Umbilical cord (tissue), 2 donors: ENCODE data around the gene CD4. TPM values are rescaled to one million over a fixed set of nuclear protein-coding genes. Genes with fewer than 3 reads are reported as not detected.
A peak's percentile ranks its signal among the peaks of the same experiment; 100 is the strongest.

Source experiments
- DNase-seq: peaks from one replicate; pipeline ENCODE4 v3.0.0-alpha.2; 2015; ENCODE audit warnings: low spot score
- total RNA-seq: library from RNA; depleted of rRNA; stranded (reverse); fragments of >200 nt; gene quantifications from one replicate; pipeline ENCODE4 v1.2.3, GENCODE V29; 2014; ENCODE audit warnings: low replicate concordance; ENCODE audit not compliant: insufficient read depth

The CD4 gene
- total RNA-seq, 1 donor from 2014 or later: 10.4 TPM

DNA sequence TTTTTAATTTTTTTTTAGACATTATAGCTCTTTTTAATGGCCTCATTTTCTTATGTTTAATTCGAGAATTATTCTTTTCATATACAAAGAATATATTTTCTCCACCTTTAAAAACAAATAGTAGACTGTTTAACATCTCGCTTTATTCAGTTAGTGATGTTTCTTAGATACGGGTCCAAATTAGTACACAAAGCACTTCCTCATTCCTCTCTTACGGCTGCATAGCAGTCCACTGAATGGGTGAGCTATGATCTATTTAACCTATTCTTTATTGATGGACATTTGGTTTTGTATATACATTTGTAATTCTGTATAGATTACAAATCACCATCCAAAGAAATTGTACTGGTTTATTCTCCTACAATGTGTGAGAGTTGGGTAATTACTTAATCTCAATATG, 24.0 kb downstream of the CD4 start:
- no peak for DNase-seq

DNA sequence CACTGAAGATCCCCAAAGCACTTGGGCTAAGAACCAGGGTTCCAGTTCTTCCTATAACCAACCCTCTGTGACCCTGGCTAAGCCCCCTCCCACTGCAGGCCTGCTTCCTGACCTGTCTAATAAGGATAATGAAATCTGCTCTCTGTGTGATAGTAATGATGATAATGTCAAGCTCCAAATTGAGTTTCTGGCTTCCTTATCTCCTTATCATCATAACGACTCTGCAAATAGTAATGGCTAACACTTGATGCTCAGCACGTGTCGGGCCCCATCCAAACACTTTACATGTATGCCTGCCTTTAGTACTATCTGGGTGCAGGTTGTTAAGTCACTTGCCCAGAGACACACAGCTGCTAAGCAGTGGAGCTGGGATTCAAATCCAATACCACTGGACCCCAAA, 27.3 kb downstream of the CD4 start:
- DNase-seq: no peak

DNA sequence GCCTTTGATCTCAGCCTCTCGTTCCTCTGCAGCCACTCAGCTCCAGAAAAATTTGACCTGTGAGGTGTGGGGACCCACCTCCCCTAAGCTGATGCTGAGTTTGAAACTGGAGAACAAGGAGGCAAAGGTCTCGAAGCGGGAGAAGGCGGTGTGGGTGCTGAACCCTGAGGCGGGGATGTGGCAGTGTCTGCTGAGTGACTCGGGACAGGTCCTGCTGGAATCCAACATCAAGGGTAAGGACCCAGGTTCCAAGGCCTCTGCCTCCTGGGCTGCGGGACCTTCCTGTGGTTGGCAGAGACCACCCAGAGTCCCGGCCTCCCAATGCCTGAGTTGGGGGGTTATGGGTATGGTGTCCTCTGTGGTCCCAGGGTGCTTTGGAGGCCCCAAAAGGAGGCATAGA, 27.8 kb downstream of the CD4 start:
- no peak for DNase-seq

DNA sequence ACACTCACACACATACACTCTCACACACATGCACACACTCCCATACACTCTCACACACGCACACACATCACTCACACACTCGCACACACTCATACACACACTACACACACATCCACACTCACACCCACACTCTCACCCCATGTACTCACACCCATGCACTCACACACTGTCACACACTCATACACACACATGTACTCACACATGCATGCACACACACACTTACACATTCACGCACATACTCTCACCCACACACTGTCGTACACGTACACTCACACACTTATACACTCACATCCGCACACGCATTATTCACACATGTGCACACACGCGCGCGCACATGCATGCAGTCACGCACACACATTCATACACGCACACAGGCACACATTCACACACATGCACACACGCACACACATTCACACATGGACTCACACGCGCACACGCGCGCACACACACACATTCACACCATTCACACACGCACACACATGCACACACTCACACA, 28.4 kb downstream of the CD4 start:
- DNase-seq: no peak

GRCh38 chr12:6818222-6818621, 28.9 kb downstream of the CD4 start:
- no peak for DNase-seq

DNA sequence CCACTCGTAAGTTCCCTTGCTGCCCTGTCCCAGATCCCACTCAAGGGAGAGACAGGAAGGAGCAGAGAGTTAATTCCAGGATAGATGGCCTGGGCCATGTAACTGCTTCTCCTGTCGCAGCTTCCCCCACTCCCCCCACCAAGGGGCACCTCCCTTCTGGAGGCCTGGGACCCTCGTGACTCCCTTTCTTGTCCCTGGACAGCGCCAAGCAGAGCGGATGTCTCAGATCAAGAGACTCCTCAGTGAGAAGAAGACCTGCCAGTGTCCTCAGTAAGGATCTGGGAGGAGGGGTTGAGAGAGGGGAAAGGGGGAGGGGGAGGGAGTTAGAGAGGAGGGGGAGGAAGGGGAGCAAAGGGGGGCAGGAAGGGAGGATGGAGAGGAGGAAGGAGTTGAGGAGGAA, 29.3 kb downstream of the CD4 start:
- DNase-seq: no peak

DNA sequence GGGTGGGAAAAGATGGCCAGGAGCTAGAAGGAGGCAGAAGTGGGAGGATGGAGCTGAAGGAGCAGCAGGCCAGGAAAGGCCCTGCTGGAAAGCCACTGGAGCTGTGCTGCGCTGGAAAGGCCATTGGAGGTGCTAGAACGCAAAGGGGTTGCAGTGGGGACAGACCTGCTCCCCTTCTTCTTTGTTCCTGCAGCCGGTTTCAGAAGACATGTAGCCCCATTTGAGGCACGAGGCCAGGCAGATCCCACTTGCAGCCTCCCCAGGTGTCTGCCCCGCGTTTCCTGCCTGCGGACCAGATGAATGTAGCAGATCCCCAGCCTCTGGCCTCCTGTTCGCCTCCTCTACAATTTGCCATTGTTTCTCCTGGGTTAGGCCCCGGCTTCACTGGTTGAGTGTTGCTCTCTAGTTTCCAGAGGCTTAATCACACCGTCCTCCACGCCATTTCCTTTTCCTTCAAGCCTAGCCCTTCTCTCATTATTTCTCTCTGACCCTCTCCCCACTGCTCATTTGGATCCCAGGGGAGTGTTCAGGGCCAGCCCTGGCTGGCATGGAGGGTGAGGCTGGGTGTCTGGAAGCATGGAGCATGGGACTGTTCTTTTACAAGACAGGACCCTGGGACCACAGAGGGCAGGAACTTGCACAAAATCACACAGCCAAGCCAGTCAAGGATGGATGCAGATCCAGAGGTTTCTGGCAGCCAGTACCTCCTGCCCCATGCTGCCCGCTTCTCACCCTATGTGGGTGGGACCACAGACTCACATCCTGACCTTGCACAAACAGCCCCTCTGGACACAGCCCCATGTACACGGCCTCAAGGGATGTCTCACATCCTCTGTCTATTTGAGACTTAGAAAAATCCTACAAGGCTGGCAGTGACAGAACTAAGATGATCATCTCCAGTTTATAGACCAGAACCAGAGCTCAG, 30.0 kb downstream of the CD4 start:
- no peak for DNase-seq

- no peak for DNase-seq
Observed at GRCh38 chr12:6820166-6820565, 30.8 kb downstream of the CD4 start.

DNA sequence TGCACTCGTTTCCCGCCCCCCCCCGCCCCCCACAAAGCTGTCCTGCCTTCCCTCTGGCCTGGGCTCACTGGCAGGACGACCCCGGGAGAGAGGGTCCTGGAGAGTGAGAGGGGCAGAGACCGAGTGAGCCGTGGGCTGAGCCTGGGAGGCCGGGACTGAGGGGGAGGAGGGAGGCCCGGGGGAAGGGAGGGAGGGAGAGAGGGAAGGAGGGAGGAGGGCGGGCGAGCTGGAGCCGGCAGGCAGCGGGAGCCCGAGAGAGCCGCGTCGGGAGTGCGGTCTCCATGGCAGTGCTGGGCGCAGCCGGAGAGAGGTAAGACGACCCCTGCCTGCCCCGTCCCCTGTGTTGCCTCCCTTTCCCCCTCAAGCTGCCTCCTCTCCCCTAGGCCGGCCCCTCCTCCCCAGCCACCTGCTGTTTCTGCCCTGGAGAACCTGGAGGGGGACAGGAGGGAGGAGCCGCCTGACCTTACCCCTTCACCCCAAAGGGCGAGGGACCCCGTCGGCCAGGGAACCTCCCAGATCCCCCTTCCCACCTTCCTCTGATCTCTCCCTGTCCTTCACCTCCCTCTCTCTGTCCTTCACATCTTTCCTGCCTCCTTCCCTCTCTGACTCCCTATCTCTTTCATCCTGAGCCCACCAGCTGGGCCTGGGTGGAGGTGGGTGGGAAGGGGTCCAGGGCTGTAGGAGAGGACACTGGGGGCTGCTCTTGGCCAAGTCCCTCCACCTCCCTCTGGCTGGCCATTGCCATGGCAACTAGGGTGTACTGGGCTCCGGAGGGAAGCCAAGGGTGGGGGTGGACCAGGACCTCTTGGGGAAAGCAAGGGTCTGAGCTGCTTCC, 32.5 kb downstream of the CD4 start, which contains the start of gene GPR162:
TSS of gene GPR162 (plus strand) at position 231 of the 835 bp plus-strand sequence. CDS start 2,078 bp downstream, outside the sequence.
- no peak for DNase-seq

GRCh38 chr12:6822426-6823135, 33.3 kb downstream of the CD4 start:
- no peak for DNase-seq

- DNase-seq: no peak
Observed at GRCh38 chr12:6823182-6824084, 34.1 kb downstream of the CD4 start.

- DNase-seq: no peak
Observed at GRCh38 chr12:6824085-6824775, 34.9 kb downstream of the CD4 start.

DNA sequence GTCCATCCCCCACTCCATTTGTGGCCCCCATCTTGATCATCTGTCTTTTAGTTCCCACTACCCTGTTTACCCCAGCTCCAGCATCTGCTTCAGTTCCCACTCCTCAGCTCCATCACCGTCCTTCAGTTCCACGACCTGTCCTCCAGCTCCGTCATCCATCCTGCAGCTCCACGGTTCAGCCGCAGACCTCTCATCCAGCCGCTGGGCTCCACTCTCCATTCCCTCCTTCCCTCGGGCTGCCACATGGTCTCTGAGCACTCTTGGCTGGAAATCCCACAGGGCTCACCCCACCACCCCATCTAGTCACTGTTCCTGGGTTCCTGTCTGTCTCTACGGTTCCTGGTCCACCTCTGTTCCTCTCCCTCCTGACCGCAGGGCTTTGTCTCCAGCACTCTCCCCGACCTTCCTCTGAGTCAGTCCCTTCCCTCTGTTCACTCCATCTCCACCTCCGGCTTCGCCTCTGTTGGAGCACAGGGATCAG, 35.6 kb downstream of the CD4 start:
- DNase-seq: no peak

DNA sequence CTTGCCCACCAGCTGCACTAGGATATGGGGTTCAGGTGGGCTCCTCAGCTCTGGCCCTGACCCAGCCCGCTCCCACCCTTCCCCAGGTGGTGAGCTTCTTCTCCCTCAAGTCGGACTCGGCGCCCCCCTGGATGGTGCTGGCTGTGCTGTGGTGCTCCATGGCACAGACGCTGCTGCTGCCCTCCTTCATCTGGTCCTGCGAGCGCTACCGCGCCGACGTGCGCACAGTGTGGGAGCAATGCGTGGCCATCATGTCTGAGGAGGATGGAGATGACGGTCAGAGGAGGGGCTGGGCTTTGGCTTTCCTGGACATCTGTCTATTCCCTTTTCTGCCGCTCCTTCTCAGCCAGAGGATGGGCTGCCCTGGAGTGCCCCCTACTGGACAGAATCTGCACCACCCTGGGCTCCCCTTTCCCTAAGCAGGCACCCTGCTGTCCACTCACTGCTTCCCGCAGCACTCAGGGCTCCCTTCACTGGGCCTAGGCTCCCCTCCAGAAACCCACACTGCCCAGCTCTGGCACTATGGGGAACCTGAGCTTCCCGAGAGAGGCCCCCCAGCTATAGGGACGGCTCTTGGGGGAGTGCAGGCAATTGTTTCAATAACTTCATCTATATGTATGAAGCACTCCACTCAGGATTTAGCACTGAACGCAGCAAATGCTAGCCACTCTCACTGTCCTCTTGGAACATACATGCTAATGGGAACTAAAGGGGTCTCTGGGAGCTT, 36.2 kb downstream of the CD4 start:
- DNase-seq: peak; percentile 93

GRCh38 chr12:6826125-6826733, 36.9 kb downstream of the CD4 start:
- no peak for DNase-seq

DNA sequence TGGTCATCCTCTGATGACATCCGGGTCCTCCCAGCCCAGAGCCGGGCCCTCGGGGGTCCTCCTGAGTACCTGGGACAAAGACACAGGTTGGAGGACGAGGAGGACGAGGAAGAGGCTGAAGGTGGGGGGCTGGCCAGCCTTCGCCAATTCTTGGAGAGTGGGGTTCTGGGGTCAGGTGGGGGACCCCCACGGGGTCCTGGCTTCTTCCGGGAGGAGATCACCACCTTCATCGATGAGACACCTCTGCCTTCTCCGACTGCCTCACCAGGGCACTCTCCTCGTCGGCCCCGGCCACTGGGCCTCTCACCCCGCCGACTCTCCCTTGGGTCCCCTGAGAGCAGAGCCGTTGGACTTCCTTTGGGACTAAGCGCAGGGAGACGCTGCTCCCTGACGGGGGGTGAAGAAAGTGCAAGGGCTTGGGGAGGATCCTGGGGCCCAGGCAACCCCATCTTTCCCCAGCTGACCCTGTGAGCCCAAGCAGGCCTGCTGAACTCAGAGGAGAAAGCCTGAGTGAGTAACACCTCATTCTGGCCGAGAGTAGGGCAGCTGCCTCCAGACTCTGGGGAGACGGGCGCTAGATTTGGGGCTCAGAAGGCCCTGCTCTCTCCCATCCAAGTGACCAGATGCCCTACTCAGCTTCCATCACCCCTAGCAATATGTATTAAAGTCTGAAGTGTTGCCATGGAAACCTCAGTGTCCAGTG, 37.6 kb downstream of the CD4 start:
- no peak for DNase-seq

DNA sequence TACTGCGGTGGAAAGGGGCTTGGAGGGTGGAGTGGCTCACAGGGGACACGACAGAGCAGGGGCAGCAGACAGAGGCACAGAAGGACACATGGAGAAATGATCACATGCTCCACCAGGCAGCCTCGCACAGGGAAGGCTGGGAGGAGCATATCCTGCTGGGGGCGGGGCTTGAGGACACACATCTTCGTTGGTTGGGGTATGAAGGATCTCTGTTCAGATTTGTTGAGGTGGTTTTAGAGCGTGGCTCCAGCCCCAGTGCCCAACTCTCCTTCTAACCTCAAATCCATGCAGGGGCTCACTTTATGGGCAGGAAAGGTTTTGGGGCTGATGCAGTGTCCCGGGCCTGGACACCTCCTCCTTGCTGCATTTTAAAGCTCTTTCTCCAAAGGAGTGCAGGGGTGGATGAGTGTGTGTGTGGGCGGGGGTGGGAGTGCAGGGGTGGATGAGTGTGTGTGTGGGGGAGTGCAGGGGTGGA, 38.1 kb downstream of the CD4 start:
- peak; percentile 85 for DNase-seq
